ENCODE measurements around the gene CACNA1D. TPM values are rescaled to one million over a fixed set of nuclear protein-coding genes. Genes with fewer than 3 reads are reported as not detected.

CACNA1D gene
- total RNA-seq, 1 experiment from 2014 or later, result 3.3 TPM

Other genes with a start within 250 kb of the CACNA1D start
- 976 and 1,104 TPM in 2 replicates for gene TKT, start 238.6 kb upstream of the CACNA1D start, total RNA-seq (2014; rRNA removed; shearing (Covaris generic))
- 17.8 and 29.8 TPM in 2 replicates for gene DCP1A, start 147.1 kb upstream of the CACNA1D start, total RNA-seq (2014; rRNA removed; shearing (Covaris generic))